ENCODE results near the gene CCDC86.

DNA sequence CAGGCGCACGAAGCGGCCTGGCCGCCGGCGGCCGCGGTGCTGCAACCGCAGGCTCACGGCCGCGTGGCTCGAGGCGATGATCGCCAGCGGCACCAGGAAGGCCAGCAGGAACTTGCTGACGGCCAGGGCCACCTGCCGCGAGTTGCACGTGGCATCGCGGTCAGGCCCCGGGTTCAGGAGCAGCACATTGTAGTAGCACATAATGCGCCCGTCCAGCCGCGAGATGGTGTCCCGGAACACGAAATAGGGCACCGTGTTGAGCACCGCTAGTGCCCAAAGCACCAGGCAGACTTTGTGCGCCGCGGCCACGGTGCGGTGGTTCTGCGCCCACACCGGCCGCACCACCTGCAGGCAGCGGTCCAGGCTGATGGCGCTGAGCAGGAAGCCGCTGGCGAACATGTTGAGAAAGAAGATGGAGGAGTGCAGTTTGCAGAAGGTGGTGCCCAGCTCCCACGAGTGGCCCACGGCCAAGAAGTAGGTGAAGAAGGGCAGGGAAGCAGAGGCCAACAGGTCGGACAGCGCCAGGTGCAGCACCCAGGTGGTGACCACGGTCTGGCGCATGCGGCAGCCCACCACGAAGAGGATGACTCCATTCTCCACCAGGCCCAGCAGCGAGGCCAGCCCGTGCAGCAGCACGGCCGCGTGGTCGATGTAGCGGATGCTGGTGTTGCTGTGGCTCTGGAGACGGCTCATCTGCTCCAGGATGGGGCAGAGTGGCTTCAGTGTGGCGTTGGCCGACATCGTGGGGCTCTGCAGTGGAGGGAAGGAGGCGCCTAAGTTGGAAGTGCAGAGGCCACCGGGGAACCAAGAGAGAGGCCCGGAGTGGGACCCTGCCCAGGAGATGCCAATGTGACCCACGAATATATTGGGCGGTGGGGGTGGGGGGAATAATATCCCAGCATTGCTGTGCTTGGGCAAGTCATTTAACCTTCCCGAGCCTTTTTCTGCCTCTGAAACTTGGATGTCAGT is 11.4 kb downstream of the CCDC86 start:
- TF ChIP-seq, protein P1, sequence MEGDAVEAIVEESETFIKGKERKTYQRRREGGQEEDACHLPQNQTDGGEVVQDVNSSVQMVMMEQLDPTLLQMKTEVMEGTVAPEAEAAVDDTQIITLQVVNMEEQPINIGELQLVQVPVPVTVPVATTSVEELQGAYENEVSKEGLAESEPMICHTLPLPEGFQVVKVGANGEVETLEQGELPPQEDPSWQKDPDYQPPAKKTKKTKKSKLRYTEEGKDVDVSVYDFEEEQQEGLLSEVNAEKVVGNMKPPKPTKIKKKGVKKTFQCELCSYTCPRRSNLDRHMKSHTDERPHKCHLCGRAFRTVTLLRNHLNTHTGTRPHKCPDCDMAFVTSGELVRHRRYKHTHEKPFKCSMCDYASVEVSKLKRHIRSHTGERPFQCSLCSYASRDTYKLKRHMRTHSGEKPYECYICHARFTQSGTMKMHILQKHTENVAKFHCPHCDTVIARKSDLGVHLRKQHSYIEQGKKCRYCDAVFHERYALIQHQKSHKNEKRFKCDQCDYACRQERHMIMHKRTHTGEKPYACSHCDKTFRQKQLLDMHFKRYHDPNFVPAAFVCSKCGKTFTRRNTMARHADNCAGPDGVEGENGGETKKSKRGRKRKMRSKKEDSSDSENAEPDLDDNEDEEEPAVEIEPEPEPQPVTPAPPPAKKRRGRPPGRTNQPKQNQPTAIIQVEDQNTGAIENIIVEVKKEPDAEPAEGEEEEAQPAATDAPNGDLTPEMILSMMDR (IDR thresholded peaks at IDR 0.05) = no peak
- TF ChIP-seq EZH2phosphoT487 (IDR thresholded peaks at IDR 0.05) (no peak), EZH2 (IDR thresholded peaks at IDR 0.05) (no peak)
